GM12878 (cell line): Measurements from ENCODE around the gene CD48. TPM values are rescaled to one million over a fixed set of nuclear protein-coding genes. Genes with fewer than 3 reads are reported as not detected.

Source experiments
- ATF2 ChIP-seq: IDR thresholded peaks from 2 replicates; pipeline ENCODE4 v1.6.1; 2012; ENCODE audit warnings: low read length, inconsistent platforms
- BMI1 ChIP-seq: fragments of 450-650 bp; IDR thresholded peaks from 2 replicates; pipeline ENCODE4 v1.6.1; 2016; ENCODE audit warnings: mild to moderate bottlenecking, moderate library complexity, borderline replicate concordance
- NFXL1 ChIP-seq: fragments of 450-650 bp; IDR thresholded peaks from 2 replicates; pipeline ENCODE4 v1.6.1; 2017; ENCODE audit warnings: antibody characterized with exemption, mild to moderate bottlenecking, borderline replicate concordance
- PAX8 ChIP-seq: fragments of 450-650 bp; IDR thresholded peaks from 2 replicates; pipeline ENCODE4 v1.6.1; 2017; ENCODE audit warnings: mild to moderate bottlenecking, moderate library complexity
- PBX3 ChIP-seq: IDR thresholded peaks from 2 replicates; pipeline ENCODE4 v1.6.1; 2011; ENCODE audit warnings: mild to moderate bottlenecking, low read depth, low read length, moderate library complexity; ENCODE audit not compliant: insufficient replicate concordance
- PKNOX1 ChIP-seq: fragments of 450-650 bp; IDR thresholded peaks from 2 replicates; pipeline ENCODE4 v1.6.1; 2016; ENCODE audit warnings: mild to moderate bottlenecking
- POLR2A ChIP-seq: IDR thresholded peaks from 2 replicates; pipeline ENCODE4 v1.6.1; 2011; ENCODE audit warnings: low read depth, mild to moderate bottlenecking, low read length
- RAD51 ChIP-seq: fragments of 450-650 bp; IDR thresholded peaks from 2 replicates; pipeline ENCODE4 v1.6.1; 2016; ENCODE audit warnings: moderate library complexity, mild to moderate bottlenecking, inconsistent platforms
- ZNF217 ChIP-seq: fragments of 450-650 bp; IDR thresholded peaks from 2 replicates; pipeline ENCODE4 v1.6.1; 2017; ENCODE audit warnings: antibody characterized with exemption, mild to moderate bottlenecking
- polyA plus RNA-seq, 11 experiments: library from polyadenylated mRNA; depleted of rRNA in 4 of 11; unstranded in 6 of 11; stranded (reverse) in 5 of 11; fragments of >200 nt; fragmentation: Nextera tagmentation in 4 of 11; fragmentation: Illumina TruSeq in 1 of 11; extraction: Ambion mirVana in 4 of 11; extraction: Trizol in 1 of 11; gene quantifications; 1 replicate in 1 of 11; 2 replicates in 10 of 11; pipeline versions ENCODE4 v1.2.1 to v1.2.3, GENCODE V29; 2011 to 2016; ENCODE audit warnings: inconsistent platforms in 2 of 11, missing spikeins in 2 of 11, low read depth in 1 of 11
- total RNA-seq, 4 experiments: library from RNA; depleted of rRNA in 3 of 4; stranded (reverse); fragments of >200 nt in 3 of 4; fragmentation: Illumina TruSeq in 1 of 4; extraction: Trizol in 1 of 4; gene quantifications; 2 replicates each; pipeline versions ENCODE4 v1.2.1 to v1.2.3, GENCODE V29; 2013 to 2021
- TF ChIP-seq, protein P1 (sequence below): IDR thresholded peaks from 2 replicates; pipeline ENCODE4 v1.6.1; 2011; ENCODE audit warnings: borderline replicate concordance, low read depth, mild to moderate bottlenecking, moderate library complexity, mixed read lengths, low read length; ENCODE audit not compliant: insufficient read depth; ENCODE audit errors: extremely low read length
- TF ChIP-seq, protein P2 (sequence below): IDR thresholded peaks from 2 replicates; pipeline ENCODE4 v1.6.1; 2011; ENCODE audit warnings: low read depth, low read length, improper control_type of control experiment, borderline replicate concordance

CD48 gene
- total and polyA plus RNA-seq, 10 of the 15 experiments (the other 5 are each of a cell fraction or from before 2014, with no cell fraction given): 302 to 1,315 (median 430) TPM

DNA sequence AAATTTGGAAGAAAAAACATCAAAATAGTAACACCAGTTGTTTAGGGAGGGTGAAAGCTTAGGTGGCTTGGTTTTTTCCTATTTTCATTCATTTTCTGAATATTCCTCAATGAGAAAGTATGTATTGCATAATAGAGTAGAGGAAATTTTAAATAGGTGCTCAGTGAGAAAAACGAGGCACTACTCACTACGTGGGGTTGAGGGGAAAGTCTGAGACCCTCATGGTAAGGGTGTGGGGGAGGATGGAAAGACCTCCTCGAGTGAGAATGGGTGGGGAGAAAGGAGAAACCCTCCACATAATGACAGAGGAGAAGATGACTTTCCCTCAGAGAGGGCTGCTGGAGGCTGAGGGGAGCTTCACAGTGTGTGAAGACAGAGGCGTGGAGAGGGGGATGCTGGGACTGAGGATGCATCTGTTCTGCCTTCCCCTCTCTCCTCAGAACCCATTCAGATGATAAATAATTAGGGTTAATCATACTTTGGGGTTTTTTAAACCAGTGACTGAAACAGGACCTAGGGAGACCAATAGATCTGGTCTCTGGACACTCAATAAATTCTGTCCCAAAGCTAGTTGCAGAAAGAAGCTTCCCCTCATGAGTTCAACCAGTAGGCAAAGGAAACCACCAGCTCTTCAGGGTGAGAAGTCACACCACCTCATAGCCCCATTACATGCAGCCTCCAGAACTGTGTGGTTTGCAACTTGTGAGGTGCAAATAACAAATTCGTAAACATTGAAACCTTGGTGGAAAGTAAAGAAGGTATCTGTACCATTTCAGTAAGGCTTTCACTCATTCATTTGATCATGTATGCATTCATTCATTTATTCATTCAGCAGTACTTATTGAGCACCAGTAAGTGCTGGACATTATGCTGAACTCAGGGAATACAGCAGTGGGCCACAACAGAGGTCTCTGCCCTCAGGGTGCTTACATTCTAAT is 44.6 kb upstream of the CD48 start (continued):
- TF ChIP-seq PKNOX1 (peak; percentile 20; the same call in 1 of the 2 replicates), BMI1 (peak; percentile 11; the same call in 1 of the 2 replicates), ATF2 (peak; percentile 55; the same call in 1 of the 2 replicates), POLR2A (peak; percentile 44; the same call in 1 of the 2 replicates), ZNF217 (0 out of 2 replicates have a peak, but pooled peaks have one; percentile 63), NFXL1 (no peak), PAX8 (no peak), PBX3 (no peak), RAD51 (0 out of 2 replicates have a peak, but pooled peaks have one; percentile 54)
- TF ChIP-seq, protein P1, sequence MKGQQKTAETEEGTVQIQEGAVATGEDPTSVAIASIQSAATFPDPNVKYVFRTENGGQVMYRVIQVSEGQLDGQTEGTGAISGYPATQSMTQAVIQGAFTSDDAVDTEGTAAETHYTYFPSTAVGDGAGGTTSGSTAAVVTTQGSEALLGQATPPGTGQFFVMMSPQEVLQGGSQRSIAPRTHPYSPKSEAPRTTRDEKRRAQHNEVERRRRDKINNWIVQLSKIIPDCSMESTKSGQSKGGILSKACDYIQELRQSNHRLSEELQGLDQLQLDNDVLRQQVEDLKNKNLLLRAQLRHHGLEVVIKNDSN: no peak
- TF ChIP-seq, protein P2, sequence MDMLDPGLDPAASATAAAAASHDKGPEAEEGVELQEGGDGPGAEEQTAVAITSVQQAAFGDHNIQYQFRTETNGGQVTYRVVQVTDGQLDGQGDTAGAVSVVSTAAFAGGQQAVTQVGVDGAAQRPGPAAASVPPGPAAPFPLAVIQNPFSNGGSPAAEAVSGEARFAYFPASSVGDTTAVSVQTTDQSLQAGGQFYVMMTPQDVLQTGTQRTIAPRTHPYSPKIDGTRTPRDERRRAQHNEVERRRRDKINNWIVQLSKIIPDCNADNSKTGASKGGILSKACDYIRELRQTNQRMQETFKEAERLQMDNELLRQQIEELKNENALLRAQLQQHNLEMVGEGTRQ: no peak
